Measurements from ENCODE around the gene ARL8B. TPM values are rescaled to one million over a fixed set of nuclear protein-coding genes. Genes with fewer than 3 reads are reported as not detected.
A peak's percentile ranks its signal among the peaks of the same experiment; 100 is the strongest.

ARL8B gene
- total and polyA plus RNA-seq, 9 of the 15 experiments (the other 6 are each of a cell fraction or from before 2014, with no cell fraction given) = 28.5 to 99.4 (median 77.2) TPM

DNA sequence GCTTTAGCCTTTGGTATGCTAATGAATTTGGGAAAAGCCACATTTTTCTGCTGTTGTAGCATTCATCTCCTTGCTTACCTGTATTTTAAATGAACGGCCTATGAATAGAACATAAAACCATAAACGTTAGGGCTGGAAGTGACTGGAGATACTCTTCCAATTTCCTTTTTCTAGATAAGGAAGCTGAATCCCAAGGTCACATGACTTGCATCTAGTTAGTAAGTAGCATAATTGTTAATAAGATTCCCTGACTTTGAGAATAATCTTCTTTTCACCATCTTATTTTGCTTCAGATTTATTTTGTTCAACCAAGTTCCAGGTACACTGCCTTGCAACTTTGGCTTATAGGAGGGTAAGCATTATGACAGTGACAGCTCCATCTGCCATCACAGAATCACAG lies 44.8 kb downstream of the ARL8B start:
- no TSS peak for BruUV-seq (replicated peaks)
- peaks cover 9% of the 10 kb centered on the region; the same call in 1 of the 2 replicates for H4K20me1 ChIP-seq (replicated peaks; ENCODE audit: control insufficient read depth, insufficient read depth, low read length)
- 43% methylated on average over 2 of the region's 2 CpGs for WGBS (ENCODE audit: insufficient coverage, low coverage, missing lambda C conversion rate)
- intact Hi-C loops (cut with micrococcal nuclease) (no loop called here), in situ Hi-C loops (cut with MboI) (no loop called here)
- H3K4me1 ChIP-seq (replicated peaks in 1 of 2; ENCODE audit: control insufficient read depth in 2 of 2, insufficient read depth in 2 of 2, low read length in 2 of 2) = peaks cover 0 to 19% of the 10 kb centered on the region in 2 experiments; a peak in 3 of 5 replicates
- no peak overlapping the region for H3K4me2 ChIP-seq (ENCODE audit: insufficient read depth, low read length)
- ATAC-seq (no peak), FAIRE-seq (no peak), DNase-seq (ENCODE audit: extremely low read depth in 1 of 4, low spot score in 3 of 4) (no peak)
- H3K4me3 ChIP-seq = no peak overlapping the region
- H3K9me1 ChIP-seq (ENCODE audit: control insufficient read depth, insufficient read depth, low read length) = no peaks in the 10 kb centered on the region
- peaks cover 16% of the 10 kb centered on the region; the same call in 2 of the 3 replicates for H3K36me3 ChIP-seq (ENCODE audit: control insufficient read depth, insufficient read depth, low read length)
- peak; percentile 71; the same call in 1 of the 2 replicates for TF ChIP-seq TOE1 (IDR thresholded peaks at IDR 0.05; ENCODE audit: borderline replicate concordance)
- no peak for TF ChIP-seq TOE1 (CRISPR knock-in tag; IDR thresholded peaks at IDR 0.05; ENCODE audit: borderline replicate concordance, low read depth)
- TF ChIP-seq XRCC4 (IDR thresholded peaks at IDR 0.05; ENCODE audit: extremely low read depth, insufficient read depth, insufficient read length) = no peak
- TF ChIP-seq, protein P1, sequence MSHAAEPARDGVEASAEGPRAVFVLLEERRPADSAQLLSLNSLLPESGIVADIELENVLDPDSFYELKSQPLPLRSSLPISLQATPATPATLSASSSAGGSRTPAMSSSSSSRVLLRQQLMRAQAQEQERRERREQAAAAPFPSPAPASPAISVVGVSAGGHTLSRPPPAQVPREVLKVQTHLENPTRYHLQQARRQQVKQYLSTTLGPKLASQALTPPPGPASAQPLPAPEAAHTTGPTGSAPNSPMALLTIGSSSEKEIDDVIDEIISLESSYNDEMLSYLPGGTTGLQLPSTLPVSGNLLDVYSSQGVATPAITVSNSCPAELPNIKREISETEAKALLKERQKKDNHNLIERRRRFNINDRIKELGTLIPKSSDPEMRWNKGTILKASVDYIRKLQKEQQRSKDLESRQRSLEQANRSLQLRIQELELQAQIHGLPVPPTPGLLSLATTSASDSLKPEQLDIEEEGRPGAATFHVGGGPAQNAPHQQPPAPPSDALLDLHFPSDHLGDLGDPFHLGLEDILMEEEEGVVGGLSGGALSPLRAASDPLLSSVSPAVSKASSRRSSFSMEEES (CRISPR knock-in tag; IDR thresholded peaks at IDR 0.05) = peak; percentile 91
- no peak for TF ChIP-seq LCOR (CRISPR knock-in tag; IDR thresholded peaks at IDR 0.05)
- peak; percentile 43 for TF ChIP-seq RAD51 (IDR thresholded peaks at IDR 0.05; ENCODE audit: borderline replicate concordance, low read depth)
- ChIA-PET CTCF (ENCODE audit: low intra/inter-chr PET ratio) (no interaction called here), POLR2A (interaction anchor here (1.4 to 2.8 kb wide), 5 partner anchors 9 to 43 kb away, joined by 5 to 17 read pairs (median 7); no protein-coding TSS in a partner anchor)
- H3K9me3 ChIP-seq (replicated peaks; ENCODE audit: control insufficient read depth, insufficient read depth, low read depth, low read length) = no peaks in the 10 kb centered on the region
- no peaks in the 10 kb centered on the region for H3K27me3 ChIP-seq (ENCODE audit: control insufficient read depth in 2 of 2, insufficient read depth in 2 of 2, low read length in 2 of 2)
- peaks cover 86% of the 10 kb centered on the region for H3K79me2 ChIP-seq (ENCODE audit: control insufficient read depth, insufficient read depth, low read length)
- no peak overlapping the region for H3K9ac ChIP-seq (ENCODE audit: insufficient read depth in 1 of 2, low read depth in 2 of 2, low read length in 2 of 2)
- H2AFZ ChIP-seq (ENCODE audit: low read depth, low read length) = no peak overlapping the region
- no peak overlapping the region for H3K27ac ChIP-seq (ENCODE audit: extremely low read depth, low read depth, low read length)

Data from K562 (cell line).